IMR-90 (cell line): ENCODE measurements around the gene BACE1-AS. TPM values are rescaled to one million over a fixed set of nuclear protein-coding genes. Genes with fewer than 3 reads are reported as not detected.

ENCODE experiments used
- ATAC-seq: fragments of 200-7000 bp; cut with Tn5 transposase; 2 replicates; pipeline ENCODE4 v1.9.1; 2020; ENCODE audit warnings: low read depth, mild to moderate bottlenecking, moderate library complexity
- BruUV-seq: library from RNA; stranded (reverse); fragments of 400-500 nt; replicated peaks from 2 replicates; lab custom pipeline; 2021; lab: Mats Ljungman, UMichigan
- CTCF ChIA-PET: fragments of 300-600 bp; formaldehyde crosslinking; extraction: SDS; loops from one replicate; lab custom pipeline; 2021; ENCODE audit warnings: antibody characterized with exemption; lab: Yijun Ruan, JAX
- POLR2A ChIA-PET: fragments of 300-600 bp; sonication (Branson Sonifier 250); formaldehyde crosslinking; loops from one replicate; lab custom pipeline; 2022; ENCODE audit warnings: antibody characterized with exemption; ENCODE audit not compliant: unreplicated experiment; lab: Charles Lee
- DNase-seq: peaks from one replicate; pipeline ENCODE4 v3.0.0; 2013
- H2AFZ ChIP-seq: replicated peaks from 2 replicates; pipeline ENCODE3; 2013; ENCODE audit warnings: low read length, mild to moderate bottlenecking; ENCODE audit not compliant: poor library complexity
- H2AK5ac ChIP-seq: 2 replicates; pipeline ENCODE4 v1.6.1; 2013; ENCODE audit warnings: low read depth, low read length, inconsistent platforms
- H2AK9ac ChIP-seq: replicated peaks from 2 replicates; pipeline ENCODE3; 2013; ENCODE audit warnings: mild to moderate bottlenecking, low read depth, low read length, moderate library complexity; ENCODE audit not compliant: poor library complexity
- H2BK120ac ChIP-seq: 2 replicates; pipeline ENCODE4 v1.6.1; 2013; ENCODE audit warnings: low read depth, low read length, inconsistent platforms
- H2BK15ac ChIP-seq: 3 replicates; pipeline ENCODE4 v1.6.1; 2013; ENCODE audit warnings: low read depth, low read length, inconsistent platforms
- H2BK20ac ChIP-seq: 2 replicates; pipeline ENCODE4 v1.6.1; 2013; ENCODE audit warnings: low read depth, mild to moderate bottlenecking, inconsistent platforms, low read length, moderate library complexity
- H2BK5ac ChIP-seq: 2 replicates; pipeline ENCODE4 v1.6.1; 2013; ENCODE audit warnings: mild to moderate bottlenecking, low read depth, low read length, inconsistent platforms; ENCODE audit not compliant: poor library complexity, severe bottlenecking
- H3K14ac ChIP-seq: replicated peaks from 2 replicates; pipeline ENCODE4 v1.6.1; 2013; ENCODE audit warnings: low read depth, low read length, inconsistent platforms
- H3K18ac ChIP-seq: 2 replicates; pipeline ENCODE4 v1.6.1; 2013; ENCODE audit warnings: low read depth, low read length, control low read depth
- H3K23ac ChIP-seq: 2 replicates; pipeline ENCODE4 v1.6.1; 2013; ENCODE audit warnings: low read depth, low read length, inconsistent platforms
- H3K27ac ChIP-seq: 2 replicates; pipeline ENCODE4 v1.5.1; 2013; ENCODE audit warnings: mild to moderate bottlenecking, control low read depth, low read length; ENCODE audit not compliant: insufficient read depth
- H3K27me3 ChIP-seq: 2 replicates; pipeline ENCODE4 v1.6.1; 2013; ENCODE audit warnings: low read length; ENCODE audit not compliant: control insufficient read depth, insufficient read depth
- H3K36me3 ChIP-seq: 2 replicates; pipeline ENCODE4 v1.6.1; 2013; ENCODE audit warnings: low read length, mixed read lengths; ENCODE audit not compliant: control insufficient read depth, insufficient read depth
- H3K4ac ChIP-seq: 2 replicates; pipeline ENCODE4 v1.6.1; 2013; ENCODE audit warnings: low read depth, low read length, inconsistent platforms
- H3K4me1 ChIP-seq: 2 replicates; pipeline ENCODE4 v1.6.1; 2013; ENCODE audit warnings: low read length, mixed read lengths; ENCODE audit not compliant: control insufficient read depth, insufficient read depth
- H3K4me2 ChIP-seq: 2 replicates; pipeline ENCODE4 v1.6.1; 2013; ENCODE audit warnings: low read depth, mild to moderate bottlenecking, control low read depth, low read length, moderate library complexity
- H3K4me3 ChIP-seq: 2 replicates; pipeline ENCODE4 v1.5.1; 2013; ENCODE audit warnings: low read depth, mild to moderate bottlenecking, control low read depth, low read length, moderate library complexity; ENCODE audit not compliant: insufficient read depth
- H3K56ac ChIP-seq: 2 replicates; pipeline ENCODE4 v1.6.1; 2013; ENCODE audit warnings: low read length, inconsistent platforms; ENCODE audit not compliant: insufficient read depth; ENCODE audit errors: extremely low read depth
- H3K79me1 ChIP-seq, 2 experiments: 2 replicates each; pipeline ENCODE4 v1.6.1; 2013; ENCODE audit warnings: low read length in 2 of 2, inconsistent platforms in 1 of 2, low read depth in 1 of 2
- H3K9ac ChIP-seq: 2 replicates; pipeline ENCODE4 v1.6.1; 2013; ENCODE audit warnings: low read depth, low read length, control low read depth
- H3K9me1 ChIP-seq: 2 replicates; pipeline ENCODE4 v1.6.1; 2013; ENCODE audit warnings: low read length, inconsistent platforms; ENCODE audit not compliant: insufficient read depth
- H3K9me3 ChIP-seq: 2 replicates; pipeline ENCODE4 v1.6.1; 2013; ENCODE audit warnings: low read length; ENCODE audit not compliant: control insufficient read depth, insufficient read depth
- H4K20me1 ChIP-seq: 2 replicates; pipeline ENCODE4 v1.6.1; 2013; ENCODE audit warnings: low read length, inconsistent platforms; ENCODE audit not compliant: insufficient read depth
- H4K5ac ChIP-seq: 2 replicates; pipeline ENCODE4 v1.6.1; 2013; ENCODE audit warnings: mild to moderate bottlenecking, low read depth, low read length, control low read depth
- H4K8ac ChIP-seq, 2 experiments: 2 replicates each; pipeline ENCODE4 v1.6.1; 2013; ENCODE audit warnings: low read depth in 2 of 2, low read length in 2 of 2, control low read depth in 1 of 2, inconsistent platforms in 1 of 2
- H4K91ac ChIP-seq: 2 replicates; pipeline ENCODE4 v1.6.1; 2013; ENCODE audit warnings: low read depth, low read length, inconsistent platforms; ENCODE audit not compliant: insufficient read depth
- BHLHE40 ChIP-seq: fragments of 150-350 bp; IDR thresholded peaks from 2 replicates; pipeline ENCODE4 v1.6.1; 2016; ENCODE audit warnings: mild to moderate bottlenecking, low read depth, low read length
- CEBPB ChIP-seq: IDR thresholded peaks from 2 replicates; pipeline ENCODE4 v1.6.1; 2012; ENCODE audit warnings: low read depth, low read length, improper control_type of control experiment
- CHD1 ChIP-seq: IDR thresholded peaks from 2 replicates; pipeline ENCODE4 v1.6.1; 2012; ENCODE audit warnings: low read depth, low read length, improper control_type of control experiment
- FOS ChIP-seq: fragments of 150-350 bp; IDR thresholded peaks from 2 replicates; pipeline ENCODE4 v1.6.1; 2016; ENCODE audit warnings: low read depth, low read length
- MAFK ChIP-seq: IDR thresholded peaks from 2 replicates; pipeline ENCODE4 v1.6.1; 2012; ENCODE audit warnings: low read depth, low read length, improper control_type of control experiment
- MAZ ChIP-seq: IDR thresholded peaks from 2 replicates; pipeline ENCODE4 v1.6.1; 2012; ENCODE audit warnings: low read depth, mild to moderate bottlenecking, low read length, improper control_type of control experiment, moderate library complexity, borderline replicate concordance
- MXI1 ChIP-seq: IDR thresholded peaks from 2 replicates; pipeline ENCODE4 v1.6.1; 2012; ENCODE audit warnings: low read depth, mild to moderate bottlenecking, low read length, moderate library complexity, borderline replicate concordance
- NFE2L2 ChIP-seq: fragments of 150-350 bp; IDR thresholded peaks from 2 replicates; pipeline ENCODE4 v1.6.1; 2016; ENCODE audit warnings: low read depth, mild to moderate bottlenecking, low read length
- POLR2A ChIP-seq: IDR thresholded peaks from 2 replicates; pipeline ENCODE4 v1.6.1; 2012; ENCODE audit warnings: mild to moderate bottlenecking, low read depth, low read length
- RAD21 ChIP-seq: IDR thresholded peaks from 2 replicates; pipeline ENCODE4 v1.6.1; 2012; ENCODE audit warnings: low read length, improper control_type of control experiment
- RCOR1 ChIP-seq: IDR thresholded peaks from 2 replicates; pipeline ENCODE4 v1.6.1; 2012; ENCODE audit warnings: mild to moderate bottlenecking, low read length, improper control_type of control experiment; ENCODE audit not compliant: insufficient replicate concordance
- RFX5 ChIP-seq: IDR thresholded peaks from 2 replicates; pipeline ENCODE4 v1.8.0; 2012; ENCODE audit warnings: low read depth, mild to moderate bottlenecking, low read length, moderate library complexity
- SMC3 ChIP-seq: fragments of 150-350 bp; IDR thresholded peaks from 2 replicates; pipeline ENCODE4 v1.6.1; 2016; ENCODE audit warnings: low read depth, mild to moderate bottlenecking, antibody characterized with exemption, low read length, moderate library complexity
- WGBS, 2 experiments: methylation state at CpG; one replicate each; pipeline versions ENCODE4 v1.1.5 to v1.1.7; 2013; ENCODE audit warnings: missing lambda C conversion rate in 2 of 2; ENCODE audit not compliant: insufficient read length in 1 of 2; ENCODE audit errors: extremely low coverage in 2 of 2; 5-methylcytosine and 5-hydroxymethylcytosine counted together
- dilution Hi-C: fragments of 300-500 bp; cut with HindIII; formaldehyde crosslinking; loops from one replicate; pipeline ENCODE4 v1.14.3; 2018; ENCODE audit warnings: low sequenced_read_pairs; ENCODE audit not compliant: unreplicated experiment
- in situ Hi-C: fragments of 300-500 bp; cut with MboI; formaldehyde crosslinking; loops from 3 replicates; pipeline ENCODE4 v1.14.3; 2019; ENCODE audit warnings: low sequenced_read_pairs, inconsistent platforms, mixed read lengths
- intact Hi-C: fragments of 100-400 bp; cut with micrococcal nuclease; formaldehyde crosslinking; loops from 2 replicates; pipeline ENCODE4 v1.10.0; 2022
- polyA plus RNA-seq, 3 experiments: library from polyadenylated mRNA; depleted of rRNA; stranded (reverse); fragments of >200 nt; gene quantifications; 2 replicates each; pipeline ENCODE4 v1.2.3, GENCODE V29; 2012; ENCODE audit warnings: low replicate concordance in 1 of 3
- total RNA-seq: library from RNA; depleted of rRNA; stranded (reverse); fragments of >200 nt; gene quantifications from 2 replicates; pipeline ENCODE4 v1.2.3, GENCODE V29; 2012
- TF ChIP-seq, protein P1 (sequence below): fragments of 150-350 bp; IDR thresholded peaks from 2 replicates; pipeline ENCODE4 v1.6.1; 2017; ENCODE audit warnings: mild to moderate bottlenecking, antibody characterized with exemption, low read length, low read depth
- TF ChIP-seq, protein P2 (sequence below): fragments of 150-350 bp; IDR thresholded peaks from 2 replicates; pipeline ENCODE4 v1.6.1; 2016; ENCODE audit warnings: low read depth, mild to moderate bottlenecking, low read length, moderate library complexity, borderline replicate concordance
- TF ChIP-seq, protein P3 (sequence below): conservative IDR thresholded peaks from 2 replicates; pipeline ENCODE4 v1.5.1; 2012; ENCODE audit warnings: mild to moderate bottlenecking, low read depth, low read length, improper control_type of control experiment

Gene BACE1-AS
- total and polyA plus RNA-seq, 2 of the 4 experiments (the other 2 are of a cell fraction) = 2.7 to 2.9 TPM

GRCh38 chr11:117303101-117303500, 12.0 kb downstream of the BACE1-AS start:
- Histone ChIP-seq H4K20me1 (peaks cover 12% of the 10 kb centered on the region; the same call in 1 of the 2 replicates), H2BK15ac (no peak overlapping the region), H3K9me1 (peaks cover 7% of the 10 kb centered on the region; the same call in 1 of the 2 replicates), H3K4me1 (peaks cover 13% of the 10 kb centered on the region; the same call in 1 of the 2 replicates), H3K23ac (no peak overlapping the region), H3K27me3 (no peaks in the 10 kb centered on the region), H2AK9ac (peak overlapping the region; percentile 63), H4K91ac (no peak overlapping the region), H3K9ac (no peak overlapping the region), H3K14ac (no peak overlapping the region), H2BK20ac (no peak overlapping the region), H3K9me3 (no peaks in the 10 kb centered on the region), H3K4me2 (no peak overlapping the region), H4K8ac (no peak overlapping the region), H2BK120ac (no peak overlapping the region), H3K18ac (no peak overlapping the region), H2AFZ (no peak overlapping the region), H3K27ac (no peak overlapping the region), H4K5ac (no peak overlapping the region), H3K79me1 (peaks cover 12 to 40% of the 10 kb centered on the region in 2 experiments), H3K56ac (no peak overlapping the region), H3K4me3 (no peak overlapping the region), H2BK5ac (no peak overlapping the region), H3K4ac (no peak overlapping the region), H2AK5ac (no peak overlapping the region), H3K36me3 (peaks cover 5% of the 10 kb centered on the region)
- DNase-seq (no peak), ATAC-seq (no peak)
- dilution Hi-C loops = no loop called here
- intact Hi-C loops = no loop called here
- WGBS, 2 experiments = 70% methylated on average over 2 of the region's 4 CpGs; no CpG with 5 or more reads in 1 of the 2 experiments
- POLR2A ChIA-PET = no interaction called here
- TF ChIP-seq RFX5 = no peak
- no peak for TF ChIP-seq MAZ
- TF ChIP-seq, protein P1, sequence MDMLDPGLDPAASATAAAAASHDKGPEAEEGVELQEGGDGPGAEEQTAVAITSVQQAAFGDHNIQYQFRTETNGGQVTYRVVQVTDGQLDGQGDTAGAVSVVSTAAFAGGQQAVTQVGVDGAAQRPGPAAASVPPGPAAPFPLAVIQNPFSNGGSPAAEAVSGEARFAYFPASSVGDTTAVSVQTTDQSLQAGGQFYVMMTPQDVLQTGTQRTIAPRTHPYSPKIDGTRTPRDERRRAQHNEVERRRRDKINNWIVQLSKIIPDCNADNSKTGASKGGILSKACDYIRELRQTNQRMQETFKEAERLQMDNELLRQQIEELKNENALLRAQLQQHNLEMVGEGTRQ = no peak
- no peak for TF ChIP-seq FOS
- TF ChIP-seq, protein P2, sequence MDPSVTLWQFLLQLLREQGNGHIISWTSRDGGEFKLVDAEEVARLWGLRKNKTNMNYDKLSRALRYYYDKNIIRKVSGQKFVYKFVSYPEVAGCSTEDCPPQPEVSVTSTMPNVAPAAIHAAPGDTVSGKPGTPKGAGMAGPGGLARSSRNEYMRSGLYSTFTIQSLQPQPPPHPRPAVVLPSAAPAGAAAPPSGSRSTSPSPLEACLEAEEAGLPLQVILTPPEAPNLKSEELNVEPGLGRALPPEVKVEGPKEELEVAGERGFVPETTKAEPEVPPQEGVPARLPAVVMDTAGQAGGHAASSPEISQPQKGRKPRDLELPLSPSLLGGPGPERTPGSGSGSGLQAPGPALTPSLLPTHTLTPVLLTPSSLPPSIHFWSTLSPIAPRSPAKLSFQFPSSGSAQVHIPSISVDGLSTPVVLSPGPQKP = no peak
- TF ChIP-seq CHD1 = no peak
- no peak for TF ChIP-seq SMC3
- no peak for TF ChIP-seq CEBPB
- TF ChIP-seq RAD21 = no peak
- TF ChIP-seq NFE2L2 = no peak
- no peak for TF ChIP-seq POLR2A
- no peak for TF ChIP-seq MXI1
- TF ChIP-seq, protein P3, sequence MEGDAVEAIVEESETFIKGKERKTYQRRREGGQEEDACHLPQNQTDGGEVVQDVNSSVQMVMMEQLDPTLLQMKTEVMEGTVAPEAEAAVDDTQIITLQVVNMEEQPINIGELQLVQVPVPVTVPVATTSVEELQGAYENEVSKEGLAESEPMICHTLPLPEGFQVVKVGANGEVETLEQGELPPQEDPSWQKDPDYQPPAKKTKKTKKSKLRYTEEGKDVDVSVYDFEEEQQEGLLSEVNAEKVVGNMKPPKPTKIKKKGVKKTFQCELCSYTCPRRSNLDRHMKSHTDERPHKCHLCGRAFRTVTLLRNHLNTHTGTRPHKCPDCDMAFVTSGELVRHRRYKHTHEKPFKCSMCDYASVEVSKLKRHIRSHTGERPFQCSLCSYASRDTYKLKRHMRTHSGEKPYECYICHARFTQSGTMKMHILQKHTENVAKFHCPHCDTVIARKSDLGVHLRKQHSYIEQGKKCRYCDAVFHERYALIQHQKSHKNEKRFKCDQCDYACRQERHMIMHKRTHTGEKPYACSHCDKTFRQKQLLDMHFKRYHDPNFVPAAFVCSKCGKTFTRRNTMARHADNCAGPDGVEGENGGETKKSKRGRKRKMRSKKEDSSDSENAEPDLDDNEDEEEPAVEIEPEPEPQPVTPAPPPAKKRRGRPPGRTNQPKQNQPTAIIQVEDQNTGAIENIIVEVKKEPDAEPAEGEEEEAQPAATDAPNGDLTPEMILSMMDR = no peak
- TF ChIP-seq RCOR1 = no peak
- TF ChIP-seq MAFK = no peak
- no peak for TF ChIP-seq BHLHE40
- CTCF ChIA-PET = no interaction called here
- in situ Hi-C loops = no loop called here
- no TSS peak for BruUV-seq
